Measurements from ENCODE around the gene JAK1.

GRCh38 chr1:64841330-64842065 is 124.9 kb downstream of the JAK1 start:
- no peak for TF ChIP-seq EZH2 (IDR thresholded peaks at IDR 0.05; ENCODE audit: borderline replicate concordance, insufficient read depth, low read length, poor library complexity, severe bottlenecking)
- TF ChIP-seq CTCF (IDR thresholded peaks at IDR 0.05; ENCODE audit: poor library complexity, severe bottlenecking) = no peak
- no peak for TF ChIP-seq REST (IDR thresholded peaks at IDR 0.05; ENCODE audit: borderline replicate concordance)
- no peak for TF ChIP-seq RAD21 (conservative IDR thresholded peaks at IDR 0.05)
- no peak for TF ChIP-seq EP300 (conservative IDR thresholded peaks at IDR 0.05; ENCODE audit: poor library complexity, severe bottlenecking)
- TF ChIP-seq MXI1 (conservative IDR thresholded peaks at IDR 0.05; ENCODE audit: poor library complexity, severe bottlenecking) = no peak
- no peak for TF ChIP-seq POLR2AphosphoS5 (IDR thresholded peaks at IDR 0.05)
- no peak for TF ChIP-seq SMC3 (conservative IDR thresholded peaks at IDR 0.05; ENCODE audit: poor library complexity)
